HG03060 (cell line): ENCODE results near the gene TNK1.

Source experiments
- ATAC-seq: cut with Tn5 transposase; IDR thresholded peaks from one replicate; pipeline ENCODE4 v1.9.1; 2021; ENCODE audit warnings: low read depth, moderate number of reproducible peaks; ENCODE audit not compliant: unreplicated experiment

The TNK1 gene

GRCh38 chr17:7408252-7408727 is 27.4 kb downstream of the TNK1 start:
- ATAC-seq = no peak

- no peak for ATAC-seq
Measured at GRCh38 chr17:7408863-7409262, 28.0 kb downstream of the TNK1 start.

- ATAC-seq = no peak
Measured at GRCh38 chr17:7409716-7410115, 28.8 kb downstream of the TNK1 start.

- ATAC-seq = no peak
Measured at GRCh38 chr17:7410634-7411426, 29.9 kb downstream of the TNK1 start.

GRCh38 chr17:7411427-7411750 is 30.5 kb downstream of the TNK1 start:
- no peak for ATAC-seq

GRCh38 chr17:7413346-7413985 is 32.6 kb downstream of the TNK1 start:
- ATAC-seq = no peak

GRCh38 chr17:7414837-7415236 is 33.9 kb downstream of the TNK1 start:
- no peak for ATAC-seq

- ATAC-seq = no peak
Measured at GRCh38 chr17:7415784-7416183, 34.9 kb downstream of the TNK1 start.

- no peak for ATAC-seq
Measured at GRCh38 chr17:7416323-7416722, 35.4 kb downstream of the TNK1 start.

GRCh38 chr17:7417056-7417655 is 36.3 kb downstream of the TNK1 start:
- no peak for ATAC-seq

GRCh38 chr17:7418472-7419152 is 37.7 kb downstream of the TNK1 start:
- ATAC-seq = no peak

- no peak for ATAC-seq
Measured at GRCh38 chr17:7419819-7420610, 39.1 kb downstream of the TNK1 start, which contains the start of gene SPEM1. TSS of gene SPEM1 (plus strand) at chr17:7420324. CDS start at chr17:7420385, 61 bp downstream.

GRCh38 chr17:7421186-7421585 is 40.3 kb downstream of the TNK1 start:
- no peak for ATAC-seq

GRCh38 chr17:7423679-7424078 is 42.8 kb downstream of the TNK1 start:
- ATAC-seq = no peak

- no peak for ATAC-seq
Measured at GRCh38 chr17:7425316-7425715, 44.4 kb downstream of the TNK1 start, which contains the start of gene SPEM2. TSS of gene SPEM2 (plus strand) at chr17:7425616. CDS start at chr17:7425689, 73 bp downstream.

GRCh38 chr17:7425756-7426155 is 44.9 kb downstream of the TNK1 start:
- no peak for ATAC-seq

GRCh38 chr17:7426203-7426863 is 45.4 kb downstream of the TNK1 start:
- ATAC-seq = no peak

GRCh38 chr17:7426896-7427489 is 46.1 kb downstream of the TNK1 start:
- no peak for ATAC-seq

- no peak for ATAC-seq
Measured at GRCh38 chr17:7427549-7427948, 46.7 kb downstream of the TNK1 start.
